Cerebellar cortex (tissue), 1 donor: ENCODE measurements around the gene QSER1.
"Not testable (repeated sequence)": the region's sequence is repeated elsewhere in the genome, so short reads cannot be mapped to it uniquely, and the experiment has no call there.

Experiments used
- DNase-seq: peaks from one replicate; pipeline ENCODE4 v3.0.0-alpha.2; 2015; ENCODE audit warnings: low spot score

Gene QSER1

GRCh38 chr11:32892355-32893092, at the start of gene QSER1:
Gene QSER1 (plus strand): TSS chr11:32892811. CDS start chr11:32893126, 315 bp downstream.
- DNase-seq, result peak; percentile 60

- no peak for DNase-seq
Measured at GRCh38 chr11:32843544-32843943, 49.1 kb upstream of the QSER1 start.

- no peak for DNase-seq
Measured at GRCh38 chr11:32847511-32847910, 45.1 kb upstream of the QSER1 start.

- no peak for DNase-seq
Measured at GRCh38 chr11:32849761-32850160, 42.9 kb upstream of the QSER1 start.

GRCh38 chr11:32851251-32851650, 41.4 kb upstream of the QSER1 start:
- DNase-seq, result no peak

- no peak for DNase-seq
Measured at GRCh38 chr11:32852207-32852606, 40.4 kb upstream of the QSER1 start.

GRCh38 chr11:32855601-32856000, 37.0 kb upstream of the QSER1 start:
- DNase-seq, result no peak

GRCh38 chr11:32858731-32859130, 33.9 kb upstream of the QSER1 start:
- DNase-seq, result no peak

GRCh38 chr11:32861850-32862577, 30.6 kb upstream of the QSER1 start:
- no peak for DNase-seq

- DNase-seq, result no peak
Measured at GRCh38 chr11:32864555-32864954, 28.1 kb upstream of the QSER1 start.

- not testable (repeated sequence) for DNase-seq
Measured at GRCh38 chr11:32868752-32869151, 23.9 kb upstream of the QSER1 start.

GRCh38 chr11:32870676-32871075, 21.9 kb upstream of the QSER1 start:
- DNase-seq, result peak; percentile 26

- DNase-seq, result no peak
Measured at GRCh38 chr11:32874132-32874531, 18.5 kb upstream of the QSER1 start.

GRCh38 chr11:32881286-32881685, 11.3 kb upstream of the QSER1 start:
- no peak for DNase-seq

GRCh38 chr11:32883421-32883820, 9.2 kb upstream of the QSER1 start:
- DNase-seq, result no peak

- DNase-seq, result no peak
Measured at GRCh38 chr11:32884023-32884422, 8.6 kb upstream of the QSER1 start.

GRCh38 chr11:32884770-32885384, 7.7 kb upstream of the QSER1 start:
- DNase-seq, result peak; percentile 33

GRCh38 chr11:32885556-32885955, 7.1 kb upstream of the QSER1 start:
- DNase-seq, result no peak

GRCh38 chr11:32886180-32886579, 6.4 kb upstream of the QSER1 start:
- no peak for DNase-seq

- DNase-seq, result not testable (repeated sequence)
Measured at GRCh38 chr11:32887707-32888383, 4.8 kb upstream of the QSER1 start.

- DNase-seq, result not testable (repeated sequence)
Measured at GRCh38 chr11:32888384-32888710, 4.3 kb upstream of the QSER1 start.

- no peak for DNase-seq
Measured at GRCh38 chr11:32888805-32889204, 3.8 kb upstream of the QSER1 start.
